ENCODE data around the gene GPN1.
A peak's percentile ranks its signal among the peaks of the same experiment; 100 is the strongest.
"Not testable (repeated sequence)": the region's sequence is repeated elsewhere in the genome, so short reads cannot be mapped to it uniquely, and the experiment has no call there.

GPN1 gene

DNA sequence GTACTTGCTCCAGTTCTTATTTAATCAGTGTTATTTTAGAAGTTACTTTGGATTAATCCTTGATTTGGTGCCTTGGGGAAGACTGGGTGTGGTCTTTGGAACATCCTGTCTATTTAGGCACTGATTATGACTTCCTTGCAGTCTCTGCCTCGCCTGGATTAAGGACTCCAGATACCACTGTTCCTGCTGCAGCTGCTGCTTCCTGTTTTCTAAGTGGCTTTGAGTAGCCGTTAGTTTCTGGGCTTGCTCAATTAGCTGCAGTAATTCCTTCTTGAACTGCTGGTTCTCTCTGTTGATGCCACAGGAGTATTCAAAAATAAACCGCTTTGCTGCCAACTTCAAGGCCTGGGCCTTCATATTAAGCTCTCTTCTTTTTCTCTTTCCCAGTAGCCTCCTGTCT lies 1.9 kb upstream of the GPN1 start:
- DNase-seq (ENCODE audit: low read depth in 2 of 3, low spot score in 1 of 3), result not testable (repeated sequence)

DNA sequence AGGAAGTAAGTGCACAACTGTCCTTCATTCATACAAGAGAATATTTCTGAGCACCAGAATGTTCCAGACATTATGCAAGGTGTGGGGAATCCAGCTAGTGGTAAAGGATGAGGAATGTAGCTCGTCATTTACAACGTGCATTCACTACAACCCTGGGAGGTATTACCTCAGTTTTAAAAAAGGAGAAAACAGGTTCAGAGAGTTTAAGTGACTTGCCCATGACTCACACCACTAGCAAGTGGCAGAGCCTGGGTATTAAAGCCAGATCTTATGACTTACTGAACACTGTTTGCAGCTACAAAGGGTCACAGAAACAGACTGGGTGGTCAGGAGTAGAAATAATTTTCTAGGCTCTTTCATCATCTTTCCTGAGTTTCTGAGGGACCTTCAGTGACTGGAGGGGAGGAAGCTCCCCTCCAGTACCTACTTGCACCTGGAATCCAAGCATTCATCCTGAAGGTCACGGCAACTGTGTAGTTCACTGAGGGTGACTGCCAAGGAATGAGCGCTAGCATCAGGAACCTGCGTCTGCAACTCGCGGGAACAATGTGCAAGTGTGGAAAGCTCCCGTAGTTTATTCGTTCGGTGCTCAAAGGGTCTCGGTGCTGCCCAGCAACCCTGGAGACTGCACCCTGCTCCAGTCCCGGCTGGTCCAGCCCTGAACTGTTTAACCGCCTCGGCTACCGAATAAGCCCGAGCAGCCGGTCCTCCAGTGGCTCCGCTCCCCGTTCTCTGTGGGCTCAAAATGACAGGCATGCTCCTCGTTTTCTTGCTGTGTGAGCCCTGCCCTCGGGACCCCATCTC lies 685 bp upstream of the GPN1 start:
- peak in 2 of 3 donors; percentile 8 to 13 for DNase-seq (ENCODE audit: low read depth in 2 of 3, low spot score in 1 of 3)

DNA sequence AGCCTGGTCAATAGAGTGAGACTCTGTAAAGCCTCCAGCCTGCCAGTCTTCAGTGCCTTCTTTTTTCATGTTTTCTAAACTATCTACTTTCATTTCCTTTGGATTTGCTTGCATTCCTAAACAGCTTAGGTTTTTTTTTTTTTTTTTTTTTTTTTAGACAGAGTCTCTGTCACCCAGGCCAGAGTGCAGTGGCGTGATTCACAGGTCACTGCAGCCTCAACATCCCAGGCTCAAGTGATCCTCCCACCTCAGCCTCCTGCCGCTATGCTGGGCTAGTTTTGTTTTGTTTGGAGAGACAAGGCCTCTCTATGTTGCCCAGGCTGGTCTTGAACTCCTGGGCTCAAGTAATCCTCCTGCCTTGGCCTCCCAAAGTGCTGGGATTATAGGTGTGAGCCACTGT lies 1.4 kb downstream of the GPN1 start:
- not testable (repeated sequence) for DNase-seq (ENCODE audit: low read depth in 2 of 3, low spot score in 1 of 3)

DNA sequence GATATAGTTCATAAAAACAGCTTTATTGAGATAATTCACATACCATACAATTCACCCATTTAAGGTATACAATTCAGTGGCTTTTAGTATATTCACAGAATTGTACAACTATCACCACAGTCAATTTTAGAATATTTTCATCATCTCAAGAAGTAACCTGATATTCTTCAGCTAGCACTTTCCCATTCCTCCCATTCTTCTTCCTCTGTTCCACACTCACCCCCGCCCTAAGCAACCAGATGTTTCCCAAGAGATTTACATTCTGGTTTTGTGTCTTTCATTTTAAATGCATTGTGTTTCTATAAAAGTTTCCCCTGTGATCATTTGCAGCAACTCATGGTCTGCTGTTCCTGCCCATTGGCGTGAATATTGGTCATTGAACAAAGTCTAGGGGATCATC lies 5.4 kb downstream of the GPN1 start:
- DNase-seq (ENCODE audit: low read depth in 2 of 3, low spot score in 1 of 3), result no peak

DNA sequence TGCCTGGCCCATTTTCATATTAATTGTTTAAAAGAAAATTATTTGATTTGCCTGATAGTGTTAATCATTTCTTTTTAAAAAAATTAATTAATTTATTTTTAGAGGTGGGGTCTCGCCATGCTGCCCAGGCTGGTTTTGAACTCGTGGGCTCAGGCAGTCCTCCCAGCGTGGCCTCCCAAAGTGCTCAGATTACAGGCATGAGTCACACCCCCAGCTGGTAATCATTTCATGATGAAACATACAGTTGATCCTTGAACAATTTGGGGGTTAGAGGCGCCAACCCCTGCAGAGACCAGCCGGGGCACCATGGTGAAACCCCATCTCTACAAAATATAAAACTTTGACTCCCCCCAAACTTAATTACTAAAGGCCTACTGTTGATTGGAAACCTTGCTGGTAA lies 7.9 kb downstream of the GPN1 start:
- no peak for DNase-seq (ENCODE audit: low read depth in 2 of 3, low spot score in 1 of 3)

DNA sequence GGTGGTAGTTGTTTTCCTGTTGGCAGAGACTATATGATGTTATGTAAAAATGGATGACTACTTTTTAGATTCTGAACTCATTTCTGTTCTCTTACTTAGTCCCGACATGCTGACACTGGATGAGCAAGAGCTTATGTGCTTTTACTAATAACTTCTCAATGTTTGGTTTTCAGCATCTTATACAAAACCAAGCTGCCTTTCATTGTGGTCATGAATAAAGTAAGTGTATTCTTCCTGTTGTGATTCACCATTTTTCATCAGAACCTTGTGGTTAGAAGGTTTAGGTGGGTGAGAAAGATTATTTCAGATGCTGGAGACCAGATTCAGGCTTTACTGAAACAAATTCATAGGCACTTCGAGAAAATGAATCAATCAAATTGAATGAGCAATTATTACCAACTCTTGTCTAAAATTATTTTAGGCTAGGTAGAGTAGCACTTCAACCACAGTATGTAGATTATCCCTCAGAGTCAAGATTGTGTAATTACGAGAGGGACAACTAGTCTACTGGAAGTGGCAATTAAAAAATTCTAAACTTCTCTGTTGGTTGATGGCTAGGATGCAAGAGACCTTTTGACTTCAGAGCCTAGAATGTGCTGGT lies 9.3 kb downstream of the GPN1 start:
- peak in 1 of 3 donors; percentile 27 for DNase-seq (ENCODE audit: low read depth in 2 of 3, low spot score in 1 of 3)

DNA sequence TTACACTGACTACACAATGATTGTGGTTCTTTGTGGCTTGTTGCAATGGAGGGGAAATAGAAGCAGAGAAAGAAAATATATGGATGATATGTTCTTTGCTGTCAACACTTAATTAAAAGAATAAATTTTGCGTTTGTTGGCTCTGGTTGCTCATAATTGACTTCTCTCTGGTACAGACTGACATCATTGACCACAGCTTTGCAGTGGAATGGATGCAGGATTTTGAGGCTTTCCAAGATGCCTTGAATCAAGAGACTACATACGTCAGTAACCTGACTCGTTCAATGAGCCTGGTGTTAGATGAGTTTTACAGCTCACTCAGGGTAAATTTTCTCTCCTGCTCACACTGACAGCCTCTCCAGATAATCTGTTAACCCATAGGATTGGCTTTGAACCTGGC lies 9.9 kb downstream of the GPN1 start:
- DNase-seq (ENCODE audit: low read depth in 2 of 3, low spot score in 1 of 3), result peak in 2 of 3 donors; percentile 19 to 23

DNA sequence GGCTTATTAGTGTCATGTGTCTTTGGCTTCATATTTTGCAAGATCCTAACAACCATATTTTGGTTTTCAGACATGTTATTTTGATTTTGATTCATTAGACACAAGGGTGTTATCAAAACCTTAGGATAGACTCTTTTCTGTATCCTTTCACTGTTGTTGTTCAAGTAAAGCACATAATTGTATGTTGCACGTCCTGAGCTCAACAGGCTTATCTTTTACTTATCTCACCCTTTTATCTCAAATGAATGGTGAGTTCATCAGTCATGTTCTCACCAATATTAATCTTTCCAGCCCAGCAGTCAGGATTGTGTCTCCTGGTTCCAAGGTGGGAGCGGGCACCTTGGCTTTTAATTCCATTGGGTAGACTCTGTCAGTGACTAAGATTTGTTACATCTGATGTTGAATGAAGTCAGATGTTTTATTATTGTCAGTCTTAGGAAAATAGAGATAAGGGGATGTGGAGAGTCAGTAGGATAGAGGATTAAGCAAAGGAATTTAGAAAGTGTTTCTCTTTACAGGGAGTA lies 11.9 kb downstream of the GPN1 start:
- no peak for DNase-seq (ENCODE audit: low read depth in 2 of 3, low spot score in 1 of 3)

DNA sequence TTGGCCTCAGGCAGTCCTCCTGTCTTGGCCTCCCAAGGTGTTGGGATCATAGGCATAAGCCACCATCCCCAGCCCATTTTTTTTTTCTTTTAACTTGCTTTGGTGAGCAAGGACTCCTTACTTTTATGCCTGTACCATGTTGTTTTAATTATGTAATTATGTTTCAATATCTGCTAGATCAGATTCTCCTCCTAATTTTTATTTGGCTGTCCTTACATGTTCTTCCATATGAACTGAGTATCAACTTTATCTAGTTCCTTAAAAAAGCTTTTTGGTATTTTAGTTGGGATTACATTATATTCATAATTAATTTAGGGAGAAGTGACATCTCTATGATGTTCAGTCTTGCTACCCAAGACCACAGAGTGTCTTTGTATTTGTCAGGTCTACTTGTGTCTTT lies 16.3 kb downstream of the GPN1 start:
- no peak for DNase-seq (ENCODE audit: low read depth in 2 of 3, low spot score in 1 of 3)

DNA sequence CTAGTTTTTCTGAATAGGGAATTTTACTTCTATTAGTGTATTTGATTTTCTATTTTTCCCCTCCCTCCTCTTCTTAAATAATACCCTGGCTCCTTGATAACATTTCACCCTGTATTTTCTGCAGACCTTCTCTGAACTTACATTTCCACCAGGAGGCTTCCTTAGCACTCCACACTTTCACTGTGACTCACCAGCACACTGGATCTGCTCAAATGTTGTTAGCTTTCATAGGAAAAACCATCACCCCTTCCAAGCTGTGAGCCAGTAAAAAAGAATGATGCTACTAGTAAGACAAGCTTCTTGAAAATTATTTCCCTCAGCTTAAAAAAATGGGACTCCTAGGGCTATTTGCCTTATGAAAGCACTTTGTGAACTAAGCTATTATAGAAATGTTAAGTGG lies 18.4 kb downstream of the GPN1 start:
- no peak for DNase-seq (ENCODE audit: low read depth in 2 of 3, low spot score in 1 of 3)

DNA sequence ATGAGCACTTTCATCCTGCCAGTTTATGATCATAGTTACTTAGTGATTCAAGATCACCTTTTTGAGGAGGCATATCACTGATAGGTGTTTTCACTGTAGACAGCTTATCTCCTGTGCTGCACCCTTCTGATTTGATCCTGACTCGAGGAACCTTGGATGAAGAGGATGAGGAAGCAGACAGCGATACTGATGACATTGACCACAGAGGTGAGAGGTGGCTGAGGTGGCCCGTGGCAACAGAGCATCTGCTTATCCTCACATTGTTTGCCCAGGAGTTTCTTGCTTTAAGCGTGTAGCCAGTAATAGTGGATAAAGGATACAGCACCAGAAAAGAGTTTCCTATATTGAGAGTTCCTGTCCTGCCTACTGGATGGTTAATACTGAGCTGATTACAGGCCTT lies 18.9 kb downstream of the GPN1 start:
- no peak for DNase-seq (ENCODE audit: low read depth in 2 of 3, low spot score in 1 of 3)

DNA sequence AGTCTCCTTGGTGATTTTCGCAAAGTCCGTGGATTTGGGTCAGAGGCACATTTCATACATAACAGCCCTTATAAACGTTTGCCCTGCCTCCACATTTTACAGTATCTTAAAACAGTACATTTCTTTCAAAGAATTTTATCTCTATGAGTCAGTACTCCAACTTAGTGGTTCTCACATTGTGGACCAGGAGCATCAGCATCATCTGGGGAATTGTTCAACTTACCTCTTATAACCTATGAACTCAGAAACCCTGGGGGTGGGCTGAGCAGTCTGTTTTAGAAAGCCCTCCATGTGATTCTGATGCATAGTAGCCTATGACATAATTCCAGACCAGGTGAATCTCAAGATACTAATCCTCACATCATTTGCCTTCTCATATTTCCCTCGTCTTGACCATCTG lies 22.2 kb downstream of the GPN1 start:
- DNase-seq (ENCODE audit: low read depth in 2 of 3, low spot score in 1 of 3), result no peak

DNA sequence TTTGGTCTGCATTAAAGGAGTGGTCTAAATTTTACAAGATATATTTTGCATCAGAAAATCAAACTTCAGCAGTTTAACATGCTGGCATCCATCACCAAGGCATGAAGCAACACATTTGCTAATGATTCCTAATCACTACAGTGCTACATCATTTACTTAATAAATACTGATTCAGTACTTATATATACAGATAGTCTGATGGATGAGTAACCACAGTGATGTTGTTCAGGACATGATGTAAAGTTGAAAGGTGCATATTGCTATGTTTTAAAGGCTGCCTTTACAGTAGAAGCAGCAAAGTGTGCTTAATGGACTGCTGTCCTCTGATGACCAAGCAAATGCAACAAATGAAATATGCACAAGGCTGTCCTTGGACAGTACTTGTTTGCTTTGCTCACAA lies 23.5 kb downstream of the GPN1 start:
- DNase-seq (ENCODE audit: low read depth in 2 of 3, low spot score in 1 of 3), result no peak

DNA sequence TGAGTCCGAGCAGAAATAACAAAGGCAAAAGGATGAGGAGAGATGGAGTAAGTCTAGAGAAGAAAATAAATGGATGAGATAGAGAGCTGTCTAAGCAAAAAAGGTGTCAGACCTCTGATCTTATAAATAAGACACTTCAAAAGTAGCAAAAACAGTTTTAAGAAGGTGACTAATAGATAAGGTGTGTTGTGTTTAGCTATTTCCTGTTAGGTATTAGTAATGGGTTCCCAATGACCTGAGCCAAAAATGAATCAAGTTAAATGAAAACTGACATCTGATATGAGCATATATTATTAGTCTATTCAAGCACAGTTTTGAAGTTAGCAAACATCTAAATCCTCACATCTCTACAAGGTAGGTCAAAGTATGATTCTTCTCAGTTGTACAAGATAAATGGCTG lies 23.9 kb downstream of the GPN1 start:
- DNase-seq (ENCODE audit: low read depth in 2 of 3, low spot score in 1 of 3), result no peak

DNA sequence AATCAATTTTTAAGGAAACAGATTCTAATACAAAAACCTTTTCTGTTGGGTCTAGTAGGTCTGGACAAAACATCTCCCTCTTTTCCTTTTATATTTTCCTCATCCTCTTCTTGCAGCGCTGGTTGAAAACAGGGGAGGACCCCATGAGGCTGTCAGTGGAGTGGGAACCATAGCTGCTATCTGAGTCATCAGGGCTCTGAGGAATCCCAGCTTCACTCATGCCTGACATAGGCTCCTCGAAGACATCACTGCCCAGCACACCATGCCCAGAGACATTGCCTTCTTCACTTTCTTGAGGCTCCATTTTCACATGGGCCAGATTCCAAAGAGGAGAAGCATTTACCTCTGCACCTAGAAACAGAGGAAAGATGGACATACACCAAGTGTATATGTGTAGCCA lies 24.5 kb downstream of the GPN1 start:
- DNase-seq (ENCODE audit: low read depth in 2 of 3, low spot score in 1 of 3), result no peak

DNA sequence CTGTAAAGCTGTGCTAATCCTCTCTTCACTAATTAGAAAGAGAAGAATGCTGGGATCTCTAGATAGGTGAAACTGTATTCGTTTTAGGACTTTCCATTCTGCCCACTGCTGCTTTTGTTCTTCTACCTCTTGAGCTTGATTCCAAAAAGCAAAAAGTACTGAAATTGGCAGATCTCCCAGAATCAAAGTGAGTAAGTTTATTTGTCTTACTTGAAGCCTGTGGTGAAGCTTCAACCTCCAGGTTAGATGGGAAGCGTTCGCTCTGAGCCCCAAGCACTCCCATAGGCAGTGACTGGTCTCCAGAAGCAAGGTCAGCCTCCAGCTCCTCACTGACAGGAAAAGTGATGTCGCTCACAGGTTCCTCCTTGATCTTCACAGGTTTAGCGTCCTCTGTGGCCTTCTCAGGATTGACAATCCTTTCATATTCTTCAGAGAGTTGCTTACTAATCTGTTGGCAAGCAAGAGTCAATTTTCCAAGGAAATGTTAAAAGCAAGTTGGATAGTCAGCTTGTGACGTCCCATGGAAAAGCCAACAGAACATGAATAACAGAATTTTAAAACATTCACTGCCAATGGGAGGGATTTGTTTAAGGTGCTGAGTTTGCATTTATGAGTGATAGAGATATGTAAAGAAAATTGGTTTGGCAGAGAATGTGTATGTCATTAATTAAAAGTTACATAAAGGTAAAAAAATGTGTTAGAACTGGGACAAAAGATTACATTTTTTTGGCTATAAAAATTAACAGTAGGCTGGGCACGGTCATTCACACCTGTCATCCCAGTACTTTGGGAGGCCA lies 26.5 kb downstream of the GPN1 start:
- DNase-seq (ENCODE audit: low read depth in 2 of 3, low spot score in 1 of 3), result no peak

DNA sequence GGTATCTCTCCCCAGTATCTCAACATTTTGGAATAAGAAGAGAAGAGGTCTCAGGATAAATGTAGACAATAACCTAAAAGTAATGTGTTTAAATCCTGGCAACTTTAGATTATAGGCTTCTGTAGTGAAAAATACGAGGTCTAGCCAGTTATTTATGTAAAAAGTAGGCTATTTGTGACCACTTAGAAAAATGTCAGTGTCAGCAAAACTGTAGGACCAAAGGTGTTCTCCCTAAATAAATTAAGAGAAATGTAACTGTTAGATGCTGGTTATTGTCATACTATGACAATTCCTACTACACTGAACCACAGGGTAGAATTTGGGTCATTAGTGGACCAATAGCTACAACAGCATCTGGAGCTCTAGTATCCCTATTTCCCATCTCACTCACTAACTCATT lies 32.5 kb downstream of the GPN1 start:
- no peak for DNase-seq (ENCODE audit: low read depth in 2 of 3, low spot score in 1 of 3)

DNA sequence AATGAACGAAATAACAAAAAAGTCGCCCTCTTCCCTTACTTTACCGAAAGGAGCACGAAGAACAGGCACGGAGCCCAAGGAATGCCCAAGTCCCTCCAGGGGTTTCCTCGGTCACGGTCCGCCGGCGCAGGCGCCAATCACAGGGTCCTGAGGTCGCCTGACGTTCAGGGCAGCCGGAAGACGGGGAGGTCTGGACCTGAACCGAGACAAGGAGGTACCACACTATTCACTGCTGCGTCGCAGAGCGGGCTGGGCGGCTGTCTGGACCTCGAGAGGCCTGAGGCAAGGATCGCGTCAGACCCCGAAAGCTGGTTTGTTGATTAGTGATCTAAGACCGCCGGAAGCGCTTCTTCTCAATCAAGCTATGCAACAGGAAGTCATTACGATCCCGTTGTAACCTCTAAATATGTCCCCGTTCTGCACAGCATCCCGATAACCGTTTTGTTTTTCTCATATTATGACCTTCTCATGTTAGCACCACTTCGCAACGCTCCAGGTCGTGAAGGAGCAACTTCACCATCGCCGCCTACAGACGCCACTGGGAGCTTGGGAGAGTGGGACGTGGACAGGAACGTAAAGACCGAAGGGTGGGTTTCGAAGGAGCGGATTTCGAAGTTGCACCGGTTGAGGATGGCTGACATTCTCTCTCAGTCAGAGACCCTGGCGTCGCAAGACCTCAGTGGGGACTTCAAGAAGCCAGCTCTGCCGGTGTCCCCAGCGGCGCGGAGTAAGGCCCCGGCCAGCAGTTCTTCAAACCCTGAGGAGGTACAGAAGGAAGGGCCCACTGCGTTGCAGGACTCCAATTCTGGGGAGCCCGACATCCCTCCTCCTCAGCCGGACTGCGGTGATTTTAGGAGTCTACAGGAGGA lies 34.7 kb downstream of the GPN1 start, which contains the start of the genes SLC4A1AP and SUPT7L:
Gene SLC4A1AP, plus strand, starts transcription at position 605 of the 869 bp plus-strand sequence. Its CDS starts 26 bp downstream, at position 631.
Gene SUPT7L, minus strand, starts transcription at position 330 of the 869 bp plus-strand sequence. CDS start 1,422 bp downstream, outside the sequence.
- peak; percentile 57 to 75 (median 58) for DNase-seq (ENCODE audit: low read depth in 2 of 3, low spot score in 1 of 3)

DNA sequence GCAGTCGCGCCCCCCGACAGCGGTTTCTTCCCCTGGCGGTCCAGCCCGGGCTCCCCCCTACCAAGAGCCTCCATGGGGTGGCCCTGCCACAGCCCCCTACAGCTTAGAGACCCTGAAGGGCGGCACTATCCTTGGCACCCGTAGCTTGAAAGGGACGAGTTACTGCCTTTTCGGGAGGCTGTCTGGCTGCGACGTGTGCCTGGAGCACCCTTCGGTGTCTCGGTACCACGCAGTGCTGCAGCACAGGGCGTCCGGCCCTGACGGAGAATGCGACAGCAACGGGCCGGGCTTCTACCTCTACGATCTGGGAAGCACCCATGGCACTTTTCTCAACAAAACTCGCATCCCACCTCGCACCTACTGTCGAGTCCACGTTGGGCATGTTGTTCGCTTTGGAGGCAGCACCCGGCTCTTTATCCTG lies 35.3 kb downstream of the GPN1 start:
- DNase-seq (ENCODE audit: low read depth in 2 of 3, low spot score in 1 of 3), result no peak

DNA sequence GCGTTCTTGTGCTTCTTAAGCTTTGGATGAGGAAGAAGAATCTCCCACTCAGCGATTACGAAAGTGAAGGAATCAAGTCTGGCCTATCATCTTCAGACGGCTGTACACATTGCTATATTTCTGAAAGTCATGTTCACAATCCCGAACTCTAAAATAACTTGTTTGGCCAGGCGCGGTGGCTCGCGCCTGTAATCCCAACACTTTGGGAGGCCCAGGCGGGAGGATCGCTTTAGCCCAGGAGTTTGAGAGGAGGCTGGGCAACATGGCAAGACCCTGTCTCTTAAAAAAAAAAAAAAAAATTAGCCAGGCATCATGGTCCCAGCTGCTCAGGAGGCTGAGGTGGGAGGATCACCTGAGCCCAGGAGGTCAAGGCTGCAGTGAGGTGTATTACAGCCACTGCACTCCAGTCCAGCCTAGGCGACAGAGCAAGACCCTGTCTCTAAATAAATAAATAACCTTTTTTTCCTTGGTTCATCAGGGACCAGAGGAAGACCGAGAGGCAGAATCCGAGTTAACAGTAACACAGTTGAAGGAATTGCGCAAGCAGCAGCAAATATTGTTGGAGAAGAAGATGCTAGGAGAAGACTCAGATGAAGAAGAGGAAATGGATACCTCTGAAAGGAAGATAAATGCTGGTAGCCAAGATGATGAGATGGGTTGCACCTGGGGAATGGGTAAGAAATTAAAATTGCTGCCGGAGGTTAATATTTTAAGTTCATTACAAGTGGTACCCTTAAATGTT lies 35.9 kb downstream of the GPN1 start:
- DNase-seq (ENCODE audit: low read depth in 2 of 3, low spot score in 1 of 3), result no peak
